22Rv1 (cell line): ENCODE measurements around the gene DHX36.

Experiments
- H3K27ac ChIP-seq: fragments of 450-650 bp; 2 replicates; pipeline ENCODE4 v1.5.1; 2017
- ZFX ChIP-seq: fragments of 450-650 bp; IDR thresholded peaks from 2 replicates; pipeline ENCODE4 v1.6.1; 2017; ENCODE audit warnings: antibody characterized with exemption, borderline replicate concordance
- TF ChIP-seq, protein P1 (sequence below): fragments of 450-650 bp; IDR thresholded peaks from 2 replicates; pipeline ENCODE4 v1.5.1; 2017; ENCODE audit warnings: mild to moderate bottlenecking

The DHX36 gene

GRCh38 chr3:154252759-154253638 is 71.3 kb downstream of the DHX36 start:
- TF ChIP-seq, protein P1, sequence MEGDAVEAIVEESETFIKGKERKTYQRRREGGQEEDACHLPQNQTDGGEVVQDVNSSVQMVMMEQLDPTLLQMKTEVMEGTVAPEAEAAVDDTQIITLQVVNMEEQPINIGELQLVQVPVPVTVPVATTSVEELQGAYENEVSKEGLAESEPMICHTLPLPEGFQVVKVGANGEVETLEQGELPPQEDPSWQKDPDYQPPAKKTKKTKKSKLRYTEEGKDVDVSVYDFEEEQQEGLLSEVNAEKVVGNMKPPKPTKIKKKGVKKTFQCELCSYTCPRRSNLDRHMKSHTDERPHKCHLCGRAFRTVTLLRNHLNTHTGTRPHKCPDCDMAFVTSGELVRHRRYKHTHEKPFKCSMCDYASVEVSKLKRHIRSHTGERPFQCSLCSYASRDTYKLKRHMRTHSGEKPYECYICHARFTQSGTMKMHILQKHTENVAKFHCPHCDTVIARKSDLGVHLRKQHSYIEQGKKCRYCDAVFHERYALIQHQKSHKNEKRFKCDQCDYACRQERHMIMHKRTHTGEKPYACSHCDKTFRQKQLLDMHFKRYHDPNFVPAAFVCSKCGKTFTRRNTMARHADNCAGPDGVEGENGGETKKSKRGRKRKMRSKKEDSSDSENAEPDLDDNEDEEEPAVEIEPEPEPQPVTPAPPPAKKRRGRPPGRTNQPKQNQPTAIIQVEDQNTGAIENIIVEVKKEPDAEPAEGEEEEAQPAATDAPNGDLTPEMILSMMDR, result peak; percentile 92
- no peak for TF ChIP-seq ZFX

GRCh38 chr3:154251610-154252009 is 72.7 kb downstream of the DHX36 start:
- no peak overlapping the region for H3K27ac ChIP-seq
- no peak for TF ChIP-seq ZFX
- TF ChIP-seq, protein P1, result no peak

More at GRCh38 chr3:154252759-154253638, 71.3 kb downstream of the DHX36 start:
- H3K27ac ChIP-seq, result no peak overlapping the region

- TF ChIP-seq, protein P1, result no peak
- TF ChIP-seq ZFX, result no peak
- no peak overlapping the region for H3K27ac ChIP-seq
Observed at GRCh38 chr3:154250291-154250690, 74.0 kb downstream of the DHX36 start.

DNA sequence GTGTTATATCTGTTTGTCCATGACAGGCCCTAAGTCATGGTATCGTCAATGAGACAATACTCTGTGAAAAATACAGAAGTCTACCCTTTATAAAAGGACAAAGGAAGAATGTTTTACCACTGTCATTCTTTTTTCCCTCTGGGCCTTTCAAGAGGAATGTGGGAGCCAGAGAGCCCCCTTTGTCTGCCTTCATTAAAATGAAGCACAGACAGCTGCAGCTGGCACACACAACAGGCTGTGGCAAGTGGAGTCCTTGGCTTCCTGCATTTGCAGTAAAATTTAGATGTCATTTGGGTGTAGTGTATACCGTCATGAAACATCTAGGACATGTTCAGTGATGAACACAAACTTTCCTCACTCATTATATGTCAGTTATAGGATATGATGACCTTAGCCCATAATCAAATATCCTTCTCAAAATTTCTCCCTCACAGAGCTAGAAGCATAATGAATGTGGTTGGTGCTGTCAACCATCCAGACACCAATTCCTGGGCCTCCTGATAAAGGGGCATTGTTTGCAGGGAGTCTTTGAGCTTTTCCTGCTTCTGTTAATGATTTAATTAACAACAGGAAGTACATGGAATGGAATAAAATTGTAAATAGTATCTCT is 76.4 kb downstream of the DHX36 start:
- no peak overlapping the region for H3K27ac ChIP-seq
- TF ChIP-seq, protein P1, result no peak
- TF ChIP-seq ZFX, result no peak

GRCh38 chr3:154244644-154245043 is 79.6 kb downstream of the DHX36 start:
- TF ChIP-seq, protein P1, result no peak
- TF ChIP-seq ZFX, result no peak
- H3K27ac ChIP-seq, result no peak overlapping the region

DNA sequence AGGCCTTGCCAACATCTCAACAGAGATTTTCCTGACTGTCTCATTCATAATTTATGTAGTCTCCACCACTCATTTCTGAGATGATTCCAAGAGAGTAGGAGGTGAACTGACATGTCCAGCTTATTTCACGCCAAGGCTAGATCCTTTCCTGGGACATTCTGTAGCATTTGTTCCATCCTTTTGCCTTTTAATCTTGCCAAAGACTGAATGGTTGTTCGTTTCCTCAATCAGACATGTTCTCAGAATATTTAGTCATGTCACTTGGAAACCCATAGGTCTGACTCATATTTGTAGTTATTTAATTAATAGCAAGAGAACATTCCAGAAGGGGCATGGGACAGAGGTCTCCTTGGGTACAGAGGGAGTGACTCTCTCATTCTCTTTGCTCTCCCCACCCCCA is 80.9 kb downstream of the DHX36 start:
- H3K27ac ChIP-seq, result no peak overlapping the region
- TF ChIP-seq, protein P1, result no peak
- TF ChIP-seq ZFX, result no peak

GRCh38 chr3:154242766-154243165 is 81.5 kb downstream of the DHX36 start:
- no peak overlapping the region for H3K27ac ChIP-seq
- TF ChIP-seq, protein P1, result no peak
- TF ChIP-seq ZFX, result no peak
